CD4-positive, CD25-positive, alpha-beta regulatory T cell (primary cell): ENCODE results near the gene C10orf105. TPM values are rescaled to one million over a fixed set of nuclear protein-coding genes. Genes with fewer than 3 reads are reported as not detected.

Experiments
- ATAC-seq, 2 donors: fragments of 150-1000 bp; cut with Tn5 transposase; one replicate each; pipeline ENCODE4 v1.10.0; 2021; ENCODE audit warnings: low read depth in 2 of 2, moderate number of reproducible peaks in 2 of 2, moderate library complexity in 1 of 2
- DNase-seq, 3 donors: peaks; one replicate each; pipeline versions ENCODE4 v3.0.0 to v3.0.0-alpha.2; 2012 to 2022; ENCODE audit warnings: mixed read lengths in 1 of 3
- H3K27ac ChIP-seq: one replicate; pipeline ENCODE4 v1.7.0; 2013; ENCODE audit warnings: mild to moderate bottlenecking, low read length; ENCODE audit not compliant: insufficient read depth, poor library complexity, severe bottlenecking
- H3K27me3 ChIP-seq: one replicate; pipeline ENCODE4 v1.7.0; 2013; ENCODE audit warnings: low read length; ENCODE audit not compliant: control insufficient read depth, insufficient read depth
- H3K36me3 ChIP-seq: one replicate; pipeline ENCODE4 v1.7.0; 2013; ENCODE audit warnings: mild to moderate bottlenecking, low read length, moderate library complexity; ENCODE audit not compliant: control insufficient read depth, insufficient read depth
- H3K4me1 ChIP-seq: 2 replicates; pipeline ENCODE4 v1.7.0; 2013; ENCODE audit warnings: mild to moderate bottlenecking, low read length; ENCODE audit not compliant: insufficient read depth, control insufficient read depth, poor library complexity, severe bottlenecking
- H3K4me3 ChIP-seq: one replicate; pipeline ENCODE4 v1.7.0; 2013; ENCODE audit warnings: low read depth, mild to moderate bottlenecking, low read length, moderate library complexity
- H3K9me3 ChIP-seq, 2 experiments: 1 replicate in 1 of 2; 2 replicates in 1 of 2; pipeline ENCODE4 v1.7.0; 2013; ENCODE audit warnings: low read length in 2 of 2, mild to moderate bottlenecking in 1 of 2, moderate library complexity in 1 of 2; ENCODE audit not compliant: control insufficient read depth in 2 of 2
- H3K27ac Mint-ChIP-seq, 3 donors: one replicate each; pipeline ENCODE4 v1.8.0; 2020 to 2022; ENCODE audit warnings: mild to moderate bottlenecking in 3 of 3, mixed read lengths in 3 of 3, moderate library complexity in 2 of 3
- H3K27me3 Mint-ChIP-seq: one replicate; pipeline ENCODE4 v1.8.0; 2022; ENCODE audit warnings: mild to moderate bottlenecking, mixed read lengths
- H3K36me3 Mint-ChIP-seq: one replicate; pipeline ENCODE4 v1.8.0; 2020; ENCODE audit warnings: mixed read lengths
- H3K4me1 Mint-ChIP-seq, 4 donors: one replicate each; pipeline ENCODE4 v1.8.0; 2020 to 2022; ENCODE audit warnings: mixed read lengths in 4 of 4, mild to moderate bottlenecking in 1 of 4
- H3K4me3 Mint-ChIP-seq, 4 donors: one replicate each; pipeline ENCODE4 v1.8.0; 2020 to 2022; ENCODE audit warnings: mild to moderate bottlenecking in 4 of 4, mixed read lengths in 4 of 4, moderate library complexity in 3 of 4
- H3K9me3 Mint-ChIP-seq, 7 donors: one replicate each; pipeline ENCODE4 v1.8.0; 2020 to 2022; ENCODE audit warnings: mixed read lengths in 7 of 7, mild to moderate bottlenecking in 3 of 7, moderate library complexity in 2 of 7
- polyA plus RNA-seq, 4 donors: library from polyadenylated mRNA; unstranded; fragments of 300-500 nt; fragmentation: Illumina TruSeq; gene quantifications; one replicate each; pipeline ENCODE4 v1.2.3, GENCODE V29; 2021
- total RNA-seq: library from RNA; stranded (reverse); gene quantifications from one replicate; pipeline ENCODE4 v1.2.3, GENCODE V29; 2022

C10orf105 gene
- total and polyA plus RNA-seq, 5 donors from 2014 or later = 0.05 to 0.52 (median 0.20) TPM; not detected in 2

DNA sequence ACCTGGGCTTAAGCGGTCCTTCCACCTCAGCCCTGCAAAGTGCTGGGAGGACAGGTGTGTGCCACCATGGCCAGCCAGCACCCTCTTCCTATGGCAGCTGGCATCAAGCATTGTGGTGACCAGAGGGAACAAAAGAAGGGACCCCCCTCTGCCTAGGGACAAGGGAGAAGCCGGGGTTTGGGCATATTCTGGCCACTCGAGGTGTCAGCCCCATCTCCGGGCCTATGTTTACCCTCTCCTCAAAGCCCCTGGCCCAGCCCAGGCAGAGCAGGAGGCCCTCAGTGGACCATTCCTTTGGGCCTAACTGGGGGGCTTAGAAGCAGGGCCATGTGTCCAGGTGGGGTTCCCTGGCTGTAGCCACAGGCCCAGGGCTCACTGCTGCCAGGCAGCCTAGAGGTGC lies 29.8 kb upstream of the C10orf105 start:
- no peaks in the 10 kb centered on the region for H3K27me3 ChIP-seq
- H3K27ac Mint-ChIP-seq = peak overlapping the region; percentile 98 to 100 (median 99)
- no peaks in the 10 kb centered on the region for H3K9me3 ChIP-seq
- H3K4me1 ChIP-seq = peaks cover 100% of the 10 kb centered on the region
- H3K9me3 Mint-ChIP-seq = no peaks in the 10 kb centered on the region
- DNase-seq = no peak
- peak overlapping the region; percentile 87 for H3K27ac ChIP-seq
- peak overlapping the region; percentile 79 to 89 (median 84) for H3K4me3 Mint-ChIP-seq
- peaks cover 11 to 98% (median 72%) of the 10 kb centered on the region in 4 donors for H3K4me1 Mint-ChIP-seq
- no peak for ATAC-seq
- H3K36me3 Mint-ChIP-seq = peaks cover 32% of the 10 kb centered on the region
- no peaks in the 10 kb centered on the region for H3K27me3 Mint-ChIP-seq
- H3K4me3 ChIP-seq = no peak overlapping the region
- peaks cover 31% of the 10 kb centered on the region for H3K36me3 ChIP-seq

DNA sequence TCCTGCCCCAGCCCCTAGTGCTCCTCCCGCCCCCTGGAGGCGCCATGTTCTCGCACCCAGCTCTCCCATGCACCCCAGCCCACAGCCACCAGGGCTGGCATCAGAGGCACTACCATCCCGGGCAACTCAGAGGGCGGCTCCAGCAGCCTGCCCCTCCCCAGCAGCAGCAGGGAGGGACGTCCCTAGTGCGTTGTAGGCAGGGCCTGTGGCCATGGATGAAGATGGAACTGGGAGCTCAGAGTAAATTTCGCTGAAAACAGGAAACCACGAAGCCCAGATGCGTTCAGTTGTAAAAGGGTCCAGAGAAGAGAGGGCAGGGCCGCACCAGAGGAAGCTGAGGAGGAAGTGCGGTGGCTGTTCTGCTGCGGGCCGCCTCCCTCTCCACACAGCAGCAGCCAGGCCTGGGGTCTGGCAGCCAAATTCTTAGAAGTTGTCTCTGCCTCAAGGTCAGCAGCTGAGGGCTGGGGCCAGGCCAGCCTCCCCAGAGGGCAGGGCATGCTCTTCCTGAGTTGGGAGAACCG lies 29.2 kb upstream of the C10orf105 start:
- Mint-ChIP-seq H3K9me3 (no peaks in the 10 kb centered on the region), H3K36me3 (peaks cover 28% of the 10 kb centered on the region), H3K27me3 (no peaks in the 10 kb centered on the region), H3K4me3 (peak overlapping the region; percentile 79 to 89 (median 84)), H3K27ac (peak overlapping the region; percentile 98 to 100 (median 99)), H3K4me1 (peaks cover 11 to 98% (median 70%) of the 10 kb centered on the region in 4 donors)
- Histone ChIP-seq H3K27ac (peak overlapping the region; percentile 87), H3K9me3 (no peaks in the 10 kb centered on the region), H3K36me3 (peaks cover 26% of the 10 kb centered on the region), H3K4me1 (peaks cover 100% of the 10 kb centered on the region), H3K4me3 (peak overlapping the region; percentile 47), H3K27me3 (no peaks in the 10 kb centered on the region)
- DNase-seq (peak; percentile 66 to 99 (median 86)), ATAC-seq (peak; percentile 84 to 91)

DNA sequence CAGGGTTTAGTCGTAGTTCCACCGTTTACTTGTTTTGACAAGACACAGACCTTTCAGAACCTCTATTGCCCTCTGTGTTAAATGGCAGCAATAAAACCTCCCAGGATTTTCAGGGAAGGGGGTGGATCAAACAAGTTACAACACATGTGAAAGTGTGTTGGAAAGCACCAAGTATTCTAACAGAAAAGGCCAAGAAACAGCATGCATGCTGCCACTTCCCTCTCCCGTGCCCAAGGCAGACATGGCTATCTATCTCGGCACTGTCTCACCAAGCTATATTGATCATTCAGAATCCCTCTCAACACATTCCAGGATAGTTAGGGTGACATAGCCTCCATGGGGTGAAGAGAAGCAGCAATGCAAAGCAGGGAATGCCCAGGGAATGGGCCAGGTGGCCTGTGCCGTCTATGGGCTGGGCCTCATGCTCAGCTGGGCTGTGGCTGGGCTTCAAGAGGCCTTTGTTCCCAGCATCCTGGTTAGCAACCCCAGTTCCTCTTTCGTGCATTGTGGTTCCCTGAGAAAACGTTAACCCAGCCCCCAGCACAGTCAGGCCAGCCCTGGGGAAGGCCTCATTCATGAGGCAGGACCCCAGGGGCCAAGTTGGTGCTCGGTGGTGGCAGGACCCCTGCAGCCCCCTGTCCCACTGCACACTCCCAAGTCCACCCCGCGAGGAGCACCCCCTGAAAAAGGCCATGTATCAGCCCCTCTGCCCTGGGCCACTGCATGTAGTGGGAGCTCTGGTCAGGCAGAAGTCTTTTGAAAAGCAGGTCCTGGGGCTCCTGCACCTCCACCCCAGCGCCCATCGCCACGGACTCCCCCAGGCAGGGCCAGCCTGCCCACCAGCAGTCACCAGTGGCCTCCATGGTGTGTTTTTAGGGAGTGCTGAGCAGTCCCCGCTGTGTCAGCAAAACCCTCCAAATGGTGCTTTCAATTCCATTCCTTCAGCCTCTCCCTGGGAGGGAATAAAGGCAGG lies 28.3 kb upstream of the C10orf105 start:
- ATAC-seq = no peak
- no peaks in the 10 kb centered on the region for H3K9me3 ChIP-seq
- H3K36me3 Mint-ChIP-seq = peaks cover 21% of the 10 kb centered on the region
- H3K4me3 Mint-ChIP-seq = peak overlapping the region; percentile 1 to 89 (median 83)
- no peaks in the 10 kb centered on the region for H3K27me3 ChIP-seq
- H3K27ac Mint-ChIP-seq = peak overlapping the region; percentile 98 to 100 (median 99)
- peaks cover 20% of the 10 kb centered on the region for H3K36me3 ChIP-seq
- peaks cover 11 to 98% (median 67%) of the 10 kb centered on the region in 4 donors for H3K4me1 Mint-ChIP-seq
- H3K27ac ChIP-seq = peak overlapping the region; percentile 87
- H3K4me1 ChIP-seq = peaks cover 100% of the 10 kb centered on the region
- H3K4me3 ChIP-seq = peak overlapping the region; percentile 47
- DNase-seq = no peak
- no peaks in the 10 kb centered on the region for H3K9me3 Mint-ChIP-seq
- no peaks in the 10 kb centered on the region for H3K27me3 Mint-ChIP-seq

DNA sequence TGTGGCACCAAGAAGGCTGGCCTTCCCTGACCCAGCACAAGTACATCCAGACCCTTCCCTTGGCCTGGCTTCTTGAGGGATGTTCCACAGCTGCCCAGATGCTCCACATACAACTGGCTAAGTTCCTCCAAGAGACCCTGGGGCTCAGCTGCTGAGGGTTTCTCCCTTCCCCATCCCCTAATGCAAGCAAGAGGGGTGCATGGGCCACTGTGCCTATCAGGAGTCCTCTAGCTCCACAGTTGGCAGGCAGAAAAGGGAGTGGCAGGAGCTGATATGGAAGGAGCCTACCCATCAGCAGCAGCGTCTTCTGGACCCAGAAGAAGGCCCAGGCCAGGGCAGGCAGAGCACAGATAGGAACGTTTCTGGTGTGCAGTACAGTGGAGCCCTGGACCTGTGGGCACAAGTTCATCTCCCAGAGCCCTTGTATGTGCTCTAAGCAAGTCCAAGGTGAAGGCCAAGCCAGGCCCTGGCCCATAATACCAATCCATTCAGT lies 27.5 kb upstream of the C10orf105 start:
- Mint-ChIP-seq H3K36me3 (peaks cover 18% of the 10 kb centered on the region), H3K4me3 (peak overlapping the region in 3 of 4 donors; percentile 79 to 89 (median 87)), H3K4me1 (peaks cover 11 to 98% (median 68%) of the 10 kb centered on the region in 4 donors), H3K27me3 (no peaks in the 10 kb centered on the region), H3K9me3 (no peaks in the 10 kb centered on the region), H3K27ac (peak overlapping the region; percentile 98 to 99 (median 98))
- ATAC-seq = no peak
- Histone ChIP-seq H3K27ac (peak overlapping the region; percentile 87), H3K36me3 (peaks cover 15% of the 10 kb centered on the region), H3K9me3 (no peaks in the 10 kb centered on the region), H3K4me3 (peak overlapping the region; percentile 46), H3K27me3 (no peaks in the 10 kb centered on the region), H3K4me1 (peaks cover 100% of the 10 kb centered on the region)
- no peak for DNase-seq

DNA sequence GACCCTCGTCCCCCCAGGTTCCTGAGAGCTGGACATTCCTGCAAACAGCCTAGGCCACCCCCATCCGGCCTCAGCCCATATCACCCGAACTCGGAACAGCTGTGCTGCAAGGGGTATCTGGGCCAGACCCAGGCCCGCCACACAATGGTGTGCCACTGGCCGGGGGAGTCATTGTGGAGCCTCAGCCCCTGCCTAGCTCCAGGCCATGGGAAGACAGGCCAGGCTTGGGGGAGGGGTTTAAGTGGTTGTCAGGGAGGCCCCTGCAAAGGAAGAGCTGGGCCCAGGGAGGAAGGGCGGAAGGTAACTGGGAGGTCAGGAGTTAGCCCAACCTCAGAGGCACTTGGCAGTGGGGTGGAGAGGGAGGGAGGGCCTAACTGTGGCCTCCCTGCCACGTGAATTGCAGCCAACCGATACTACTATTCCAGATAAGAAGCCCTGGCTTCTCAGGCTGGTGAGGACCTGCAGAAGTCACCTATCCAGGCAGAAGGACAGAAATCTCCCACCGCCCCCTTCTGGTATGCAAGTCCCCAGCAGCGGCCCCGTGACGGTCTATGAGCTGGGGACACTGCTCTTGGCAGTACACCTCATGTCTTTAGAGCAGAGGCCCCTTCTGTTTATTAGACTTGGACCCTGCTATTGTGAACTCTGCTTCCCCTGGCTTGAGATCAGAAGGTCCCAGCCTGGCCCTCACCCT lies 26.9 kb upstream of the C10orf105 start:
- H3K9me3 ChIP-seq = no peaks in the 10 kb centered on the region
- no peaks in the 10 kb centered on the region for H3K27me3 Mint-ChIP-seq
- H3K36me3 ChIP-seq = peaks cover 10% of the 10 kb centered on the region
- no peaks in the 10 kb centered on the region for H3K27me3 ChIP-seq
- peaks cover 100% of the 10 kb centered on the region for H3K4me1 ChIP-seq
- DNase-seq (peak in 1 of 3 donors; percentile 54), ATAC-seq (no peak)
- H3K4me3 Mint-ChIP-seq = peak overlapping the region; percentile 66 to 87 (median 78)
- no peaks in the 10 kb centered on the region for H3K9me3 Mint-ChIP-seq
- H3K27ac Mint-ChIP-seq = peak overlapping the region; percentile 98 to 99 (median 98)
- H3K4me1 Mint-ChIP-seq = peaks cover 11 to 98% (median 69%) of the 10 kb centered on the region in 4 donors
- peak overlapping the region; percentile 87 for H3K27ac ChIP-seq
- H3K36me3 Mint-ChIP-seq = peaks cover 14% of the 10 kb centered on the region
- H3K4me3 ChIP-seq = peak overlapping the region; percentile 24

DNA sequence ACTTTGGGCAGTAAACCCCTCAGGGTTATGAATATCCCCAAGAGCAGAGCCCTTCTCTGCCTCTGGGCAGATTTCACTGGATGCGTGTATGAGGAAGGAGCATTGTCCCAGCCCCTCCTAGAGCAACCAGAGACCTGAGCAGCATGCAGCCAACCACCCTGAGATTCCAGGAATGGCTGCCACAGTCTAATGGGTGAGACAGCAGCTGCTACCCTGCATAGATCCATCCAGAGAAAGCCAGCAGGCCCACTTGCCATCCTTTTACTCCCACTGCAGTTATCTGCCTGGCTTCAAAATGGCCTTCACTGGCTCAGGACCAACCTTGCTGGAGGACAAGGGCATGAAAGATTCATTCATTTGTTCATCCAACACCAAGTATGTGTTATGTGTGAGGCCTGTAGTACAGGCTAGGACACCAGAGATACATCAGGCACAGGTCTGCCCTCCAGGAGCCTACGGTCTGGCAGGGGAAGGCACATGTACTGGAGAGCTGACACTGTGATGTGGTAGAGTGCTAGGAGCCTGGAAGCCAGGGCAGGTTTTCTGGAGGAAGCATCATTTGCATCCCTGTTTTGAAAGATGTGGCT lies 26.2 kb upstream of the C10orf105 start:
- peak overlapping the region; percentile 87 for H3K27ac ChIP-seq

More for the DNA sequence above, 26.2 kb upstream of the C10orf105 start:
- Mint-ChIP-seq H3K4me3 (peak overlapping the region in 3 of 4 donors; percentile 61 to 79 (median 76)), H3K4me1 (peaks cover 18 to 100% (median 73%) of the 10 kb centered on the region in 4 donors), H3K27me3 (no peaks in the 10 kb centered on the region), H3K36me3 (peaks cover 12% of the 10 kb centered on the region), H3K27ac (peak overlapping the region; percentile 96 to 98 (median 98)), H3K9me3 (no peaks in the 10 kb centered on the region)
- Histone ChIP-seq H3K36me3 (peaks cover 5% of the 10 kb centered on the region), H3K4me1 (peaks cover 100% of the 10 kb centered on the region), H3K27me3 (no peaks in the 10 kb centered on the region), H3K4me3 (no peak overlapping the region), H3K9me3 (no peaks in the 10 kb centered on the region)
- ATAC-seq = no peak
- no peak for DNase-seq
